ENCODE measurements around the gene ORAI2. TPM values are rescaled to one million over a fixed set of nuclear protein-coding genes. Genes with fewer than 3 reads are reported as not detected.

ORAI2 gene
- total and polyA plus RNA-seq, 2 of the 4 experiments (the other 2 are of a cell fraction), result 52.0 to 58.3 TPM

GRCh38 chr7:102392330-102392729, 41.0 kb upstream of the ORAI2 start:
- Histone ChIP-seq H3K9me1 (ENCODE audit: insufficient read depth, low read length) (no peaks in the 10 kb centered on the region), H3K79me1 (ENCODE audit: low read depth in 1 of 2, low read length in 2 of 2) (peaks cover 14 to 35% of the 10 kb centered on the region in 2 experiments), H3K4me1 (ENCODE audit: control insufficient read depth, insufficient read depth, low read length) (peaks cover 3% of the 10 kb centered on the region), H4K5ac (ENCODE audit: low read depth, low read length) (no peak overlapping the region), H3K27ac (ENCODE audit: insufficient read depth, low read length) (no peak overlapping the region), H3K9ac (ENCODE audit: low read depth, low read length) (no peak overlapping the region), H4K91ac (ENCODE audit: insufficient read depth, low read depth, low read length) (no peak overlapping the region), H2AFZ (replicated peaks; ENCODE audit: low read length, poor library complexity) (no peak overlapping the region), H2AK9ac (replicated peaks; ENCODE audit: low read depth, low read length, poor library complexity) (no peak overlapping the region), H3K36me3 (ENCODE audit: control insufficient read depth, insufficient read depth, low read length) (peaks cover 15% of the 10 kb centered on the region), H2BK120ac (ENCODE audit: low read depth, low read length) (no peak overlapping the region), H3K4ac (ENCODE audit: low read depth, low read length) (no peak overlapping the region), H3K14ac (replicated peaks; ENCODE audit: low read depth, low read length) (no peak overlapping the region), H3K4me2 (ENCODE audit: low read depth, low read length) (no peak overlapping the region), H3K18ac (ENCODE audit: low read depth, low read length) (no peak overlapping the region), H3K23ac (ENCODE audit: low read depth, low read length) (no peak overlapping the region), H3K9me3 (ENCODE audit: control insufficient read depth, insufficient read depth, low read length) (no peaks in the 10 kb centered on the region), H2BK15ac (ENCODE audit: low read depth, low read length) (no peak overlapping the region), H4K8ac (ENCODE audit: low read depth in 2 of 2, low read length in 2 of 2) (no peak overlapping the region), H3K4me3 (ENCODE audit: insufficient read depth, low read depth, low read length) (no peak overlapping the region), H4K20me1 (ENCODE audit: insufficient read depth, low read length) (peaks cover 6% of the 10 kb centered on the region), H2BK20ac (ENCODE audit: low read depth, low read length) (no peak overlapping the region), H2BK5ac (ENCODE audit: low read depth, low read length, poor library complexity, severe bottlenecking) (no peak overlapping the region), H3K27me3 (ENCODE audit: control insufficient read depth, insufficient read depth, low read length) (no peaks in the 10 kb centered on the region), H3K56ac (ENCODE audit: extremely low read depth, insufficient read depth, low read length) (no peak overlapping the region), H2AK5ac (ENCODE audit: low read depth, low read length) (no peak overlapping the region)
- dilution Hi-C loops (cut with HindIII; ENCODE audit: low sequenced_read_pairs, unreplicated experiment) (no loop called here), intact Hi-C loops (cut with micrococcal nuclease) (no loop called here), in situ Hi-C loops (cut with MboI; ENCODE audit: low sequenced_read_pairs) (loop anchor here (5.0 kb wide), 1 partner anchor 110 kb away; no protein-coding TSS in a partner anchor)
- CTCF ChIA-PET, result no interaction called here
- DNase-seq (no peak), ATAC-seq (ENCODE audit: low read depth) (no peak)
- BruUV-seq (replicated peaks), result no TSS peak
- WGBS, 2 experiments (ENCODE audit: extremely low coverage in 2 of 2, insufficient read length in 1 of 2), result no CpG with 5 or more reads among the region's 1 CpG
- POLR2A ChIA-PET (ENCODE audit: unreplicated experiment), result no interaction called here
- TF ChIP-seq POLR2A (IDR thresholded peaks at IDR 0.05; ENCODE audit: low read depth, low read length) (no peak), MAFK (IDR thresholded peaks at IDR 0.05; ENCODE audit: low read depth, low read length) (no peak), CHD1 (IDR thresholded peaks at IDR 0.05; ENCODE audit: low read depth, low read length) (no peak), SMC3 (IDR thresholded peaks at IDR 0.05; ENCODE audit: low read depth, low read length) (no peak), FOS (IDR thresholded peaks at IDR 0.05; ENCODE audit: low read depth, low read length) (no peak), RCOR1 (IDR thresholded peaks at IDR 0.05; ENCODE audit: insufficient replicate concordance, low read length) (no peak), ELK1 (IDR thresholded peaks at IDR 0.05; ENCODE audit: borderline replicate concordance, low read depth, low read length) (no peak), RFX5 (IDR thresholded peaks at IDR 0.05; ENCODE audit: low read depth, low read length) (no peak), MXI1 (IDR thresholded peaks at IDR 0.05; ENCODE audit: borderline replicate concordance, low read depth, low read length) (no peak), RAD21 (IDR thresholded peaks at IDR 0.05; ENCODE audit: low read length) (no peak), BHLHE40 (IDR thresholded peaks at IDR 0.05; ENCODE audit: low read depth, low read length) (no peak), CEBPB (IDR thresholded peaks at IDR 0.05; ENCODE audit: low read depth, low read length) (no peak), USF2 (IDR thresholded peaks at IDR 0.05; ENCODE audit: low read depth, low read length) (no peak), NFE2L2 (IDR thresholded peaks at IDR 0.05; ENCODE audit: low read depth, low read length) (no peak), MAZ (IDR thresholded peaks at IDR 0.05; ENCODE audit: borderline replicate concordance, low read depth, low read length) (no peak)
- TF ChIP-seq, protein P1, sequence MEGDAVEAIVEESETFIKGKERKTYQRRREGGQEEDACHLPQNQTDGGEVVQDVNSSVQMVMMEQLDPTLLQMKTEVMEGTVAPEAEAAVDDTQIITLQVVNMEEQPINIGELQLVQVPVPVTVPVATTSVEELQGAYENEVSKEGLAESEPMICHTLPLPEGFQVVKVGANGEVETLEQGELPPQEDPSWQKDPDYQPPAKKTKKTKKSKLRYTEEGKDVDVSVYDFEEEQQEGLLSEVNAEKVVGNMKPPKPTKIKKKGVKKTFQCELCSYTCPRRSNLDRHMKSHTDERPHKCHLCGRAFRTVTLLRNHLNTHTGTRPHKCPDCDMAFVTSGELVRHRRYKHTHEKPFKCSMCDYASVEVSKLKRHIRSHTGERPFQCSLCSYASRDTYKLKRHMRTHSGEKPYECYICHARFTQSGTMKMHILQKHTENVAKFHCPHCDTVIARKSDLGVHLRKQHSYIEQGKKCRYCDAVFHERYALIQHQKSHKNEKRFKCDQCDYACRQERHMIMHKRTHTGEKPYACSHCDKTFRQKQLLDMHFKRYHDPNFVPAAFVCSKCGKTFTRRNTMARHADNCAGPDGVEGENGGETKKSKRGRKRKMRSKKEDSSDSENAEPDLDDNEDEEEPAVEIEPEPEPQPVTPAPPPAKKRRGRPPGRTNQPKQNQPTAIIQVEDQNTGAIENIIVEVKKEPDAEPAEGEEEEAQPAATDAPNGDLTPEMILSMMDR (conservative IDR thresholded peaks at IDR 0.05; ENCODE audit: low read depth, low read length), result no peak

All from IMR-90 (cell line).